ENCODE results near the gene AIDA.

AIDA gene

DNA sequence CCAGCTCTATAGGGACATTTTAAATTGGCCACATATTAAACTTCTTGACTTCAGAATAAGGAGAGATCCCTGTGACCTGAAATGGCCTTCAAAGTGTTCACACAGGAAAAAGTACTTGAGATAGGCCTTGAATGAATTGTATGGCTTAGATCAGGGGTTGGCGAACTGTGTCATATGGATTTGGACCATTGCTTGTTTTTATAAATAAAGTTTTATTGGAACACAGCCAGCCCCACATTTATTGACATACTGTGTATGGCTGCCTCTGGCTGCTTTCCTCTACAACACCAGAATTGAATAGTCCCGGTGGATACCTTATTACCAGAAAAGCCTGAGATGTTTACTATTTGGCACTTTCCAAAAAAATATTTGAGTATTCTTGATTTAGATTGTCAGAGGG lies 4.1 kb upstream of the AIDA start:
- no peak for DNase-seq (ENCODE audit: low read depth in 1 of 2, low spot score in 1 of 2)
- Histone ChIP-seq H3K4me3 (replicated peaks; ENCODE audit: insufficient read depth, low read length) (no peak overlapping the region), H3K27ac (replicated peaks) (no peak overlapping the region), H3K27me3 (ENCODE audit: insufficient read depth, poor library complexity, severe bottlenecking) (no peaks in the 10 kb centered on the region)
- TF ChIP-seq SPI1 (IDR thresholded peaks at IDR 0.05; ENCODE audit: borderline replicate concordance, low read depth): no peak
- TF ChIP-seq, protein P1, sequence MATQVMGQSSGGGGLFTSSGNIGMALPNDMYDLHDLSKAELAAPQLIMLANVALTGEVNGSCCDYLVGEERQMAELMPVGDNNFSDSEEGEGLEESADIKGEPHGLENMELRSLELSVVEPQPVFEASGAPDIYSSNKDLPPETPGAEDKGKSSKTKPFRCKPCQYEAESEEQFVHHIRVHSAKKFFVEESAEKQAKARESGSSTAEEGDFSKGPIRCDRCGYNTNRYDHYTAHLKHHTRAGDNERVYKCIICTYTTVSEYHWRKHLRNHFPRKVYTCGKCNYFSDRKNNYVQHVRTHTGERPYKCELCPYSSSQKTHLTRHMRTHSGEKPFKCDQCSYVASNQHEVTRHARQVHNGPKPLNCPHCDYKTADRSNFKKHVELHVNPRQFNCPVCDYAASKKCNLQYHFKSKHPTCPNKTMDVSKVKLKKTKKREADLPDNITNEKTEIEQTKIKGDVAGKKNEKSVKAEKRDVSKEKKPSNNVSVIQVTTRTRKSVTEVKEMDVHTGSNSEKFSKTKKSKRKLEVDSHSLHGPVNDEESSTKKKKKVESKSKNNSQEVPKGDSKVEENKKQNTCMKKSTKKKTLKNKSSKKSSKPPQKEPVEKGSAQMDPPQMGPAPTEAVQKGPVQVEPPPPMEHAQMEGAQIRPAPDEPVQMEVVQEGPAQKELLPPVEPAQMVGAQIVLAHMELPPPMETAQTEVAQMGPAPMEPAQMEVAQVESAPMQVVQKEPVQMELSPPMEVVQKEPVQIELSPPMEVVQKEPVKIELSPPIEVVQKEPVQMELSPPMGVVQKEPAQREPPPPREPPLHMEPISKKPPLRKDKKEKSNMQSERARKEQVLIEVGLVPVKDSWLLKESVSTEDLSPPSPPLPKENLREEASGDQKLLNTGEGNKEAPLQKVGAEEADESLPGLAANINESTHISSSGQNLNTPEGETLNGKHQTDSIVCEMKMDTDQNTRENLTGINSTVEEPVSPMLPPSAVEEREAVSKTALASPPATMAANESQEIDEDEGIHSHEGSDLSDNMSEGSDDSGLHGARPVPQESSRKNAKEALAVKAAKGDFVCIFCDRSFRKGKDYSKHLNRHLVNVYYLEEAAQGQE (IDR thresholded peaks at IDR 0.05; ENCODE audit: insufficient replicate concordance, low read depth): no peak
- no peak for TF ChIP-seq POLR2AphosphoS5 (IDR thresholded peaks at IDR 0.05; ENCODE audit: low read depth)
- TF ChIP-seq, protein P2, sequence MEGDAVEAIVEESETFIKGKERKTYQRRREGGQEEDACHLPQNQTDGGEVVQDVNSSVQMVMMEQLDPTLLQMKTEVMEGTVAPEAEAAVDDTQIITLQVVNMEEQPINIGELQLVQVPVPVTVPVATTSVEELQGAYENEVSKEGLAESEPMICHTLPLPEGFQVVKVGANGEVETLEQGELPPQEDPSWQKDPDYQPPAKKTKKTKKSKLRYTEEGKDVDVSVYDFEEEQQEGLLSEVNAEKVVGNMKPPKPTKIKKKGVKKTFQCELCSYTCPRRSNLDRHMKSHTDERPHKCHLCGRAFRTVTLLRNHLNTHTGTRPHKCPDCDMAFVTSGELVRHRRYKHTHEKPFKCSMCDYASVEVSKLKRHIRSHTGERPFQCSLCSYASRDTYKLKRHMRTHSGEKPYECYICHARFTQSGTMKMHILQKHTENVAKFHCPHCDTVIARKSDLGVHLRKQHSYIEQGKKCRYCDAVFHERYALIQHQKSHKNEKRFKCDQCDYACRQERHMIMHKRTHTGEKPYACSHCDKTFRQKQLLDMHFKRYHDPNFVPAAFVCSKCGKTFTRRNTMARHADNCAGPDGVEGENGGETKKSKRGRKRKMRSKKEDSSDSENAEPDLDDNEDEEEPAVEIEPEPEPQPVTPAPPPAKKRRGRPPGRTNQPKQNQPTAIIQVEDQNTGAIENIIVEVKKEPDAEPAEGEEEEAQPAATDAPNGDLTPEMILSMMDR (IDR thresholded peaks at IDR 0.05; ENCODE audit: insufficient read depth, low read length): no peak
- TF ChIP-seq GABPA (IDR thresholded peaks at IDR 0.05; ENCODE audit: low read depth): no peak

- DNase-seq (ENCODE audit: low read depth in 1 of 2, low spot score in 1 of 2): peak; percentile 91 to 96
- Histone ChIP-seq H3K4me3 (replicated peaks; ENCODE audit: insufficient read depth, low read length) (peak overlapping the region; percentile 75), H3K27me3 (ENCODE audit: insufficient read depth, poor library complexity, severe bottlenecking) (no peaks in the 10 kb centered on the region), H3K27ac (replicated peaks) (peak overlapping the region; percentile 99)
- TF ChIP-seq GABPA (IDR thresholded peaks at IDR 0.05; ENCODE audit: low read depth): peak; percentile 58; the same call in 1 of the 2 replicates
- peak; percentile 95 for TF ChIP-seq SPI1 (IDR thresholded peaks at IDR 0.05; ENCODE audit: borderline replicate concordance, low read depth)
- TF ChIP-seq, protein P2 (IDR thresholded peaks at IDR 0.05; ENCODE audit: insufficient read depth, low read length): no peak
- TF ChIP-seq POLR2AphosphoS5 (IDR thresholded peaks at IDR 0.05; ENCODE audit: low read depth): peak; percentile 57; the same call in 1 of the 2 replicates
Observed at GRCh38 chr1:222713091-222713961, 1.0 kb upstream of the AIDA start.

DNA sequence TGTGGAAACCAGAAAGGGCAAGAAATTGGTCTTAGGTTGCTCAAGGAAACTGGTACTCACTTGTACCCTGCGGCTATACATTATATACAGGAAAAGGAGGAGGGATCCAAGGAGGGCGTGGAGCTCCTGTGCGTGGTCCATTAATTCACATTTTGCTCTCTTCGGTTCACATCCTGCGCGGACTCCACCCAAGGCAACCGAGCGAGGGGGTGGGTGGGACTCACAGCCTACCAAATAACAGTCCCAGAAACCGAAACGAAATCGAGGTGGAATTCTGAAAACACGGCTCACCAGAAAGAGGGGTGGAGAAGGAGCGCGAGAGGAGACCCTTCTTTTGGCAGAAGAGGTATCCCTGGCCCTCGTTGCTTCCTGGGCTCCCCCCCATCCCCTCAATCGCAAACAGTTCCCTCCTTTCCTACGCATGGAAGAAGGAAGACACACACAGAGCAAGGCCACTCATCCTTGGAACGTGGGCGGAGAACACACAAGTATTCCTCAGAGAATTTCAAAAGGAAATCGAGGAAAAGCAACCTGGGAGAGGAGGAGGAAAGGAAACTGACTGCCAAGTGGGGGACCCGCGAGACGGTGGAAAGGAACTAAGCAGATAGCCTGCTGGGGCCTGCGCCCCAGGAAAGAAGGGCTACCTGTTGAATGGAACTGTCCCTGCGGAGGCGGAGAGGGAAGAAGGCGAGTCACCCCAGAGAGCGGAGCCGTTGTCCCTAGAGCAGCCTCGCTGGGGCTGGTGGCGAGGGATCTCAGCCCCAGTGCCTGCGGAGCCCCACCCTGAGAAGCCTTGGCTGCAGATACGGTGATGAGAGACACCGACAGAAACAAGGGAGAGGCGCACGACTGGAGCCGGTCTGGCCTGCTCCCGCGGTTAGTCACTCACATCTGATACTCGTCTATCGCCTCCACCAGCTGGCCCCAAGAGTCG lies 705 bp downstream of the AIDA start:
- H3K27me3 ChIP-seq (ENCODE audit: insufficient read depth, poor library complexity, severe bottlenecking): no peaks in the 10 kb centered on the region
- TF ChIP-seq, protein P1 (IDR thresholded peaks at IDR 0.05; ENCODE audit: insufficient replicate concordance, low read depth): no peak
- 0 out of 2 replicates have a peak, but pooled peaks have one; percentile 1 for TF ChIP-seq SPI1 (IDR thresholded peaks at IDR 0.05; ENCODE audit: borderline replicate concordance, low read depth)
- DNase-seq (ENCODE audit: low read depth in 1 of 2, low spot score in 1 of 2): peak in 1 of 2 experiments; percentile 40
- H3K4me3 ChIP-seq (replicated peaks; ENCODE audit: insufficient read depth, low read length): peak overlapping the region; percentile 75
- peak overlapping the region; percentile 99 for H3K27ac ChIP-seq (replicated peaks)

All from HL-60 (cell line).